HFFc6 (cell line): ENCODE measurements around the gene IFI16. TPM values are rescaled to one million over a fixed set of nuclear protein-coding genes. Genes with fewer than 3 reads are reported as not detected.

ENCODE experiments used
- DNase-seq: peaks from one replicate; pipeline ENCODE4 v3.0.0-alpha.2; 2018
- H3K27ac Mint-ChIP-seq: 2 replicates; pipeline ENCODE4 v1.8.0; 2020; ENCODE audit warnings: mild to moderate bottlenecking, mixed read lengths
- H3K27me3 Mint-ChIP-seq: 2 replicates; pipeline ENCODE4 v1.8.0; 2021; ENCODE audit warnings: mild to moderate bottlenecking, moderate library complexity, mixed read lengths; ENCODE audit not compliant: insufficient read depth
- H3K36me3 Mint-ChIP-seq: 2 replicates; pipeline ENCODE4 v1.8.0; 2021; ENCODE audit warnings: low read depth, mixed read lengths
- H3K4me1 Mint-ChIP-seq: 2 replicates; pipeline ENCODE4 v1.8.0; 2020; ENCODE audit warnings: low read depth, mixed read lengths
- H3K4me3 Mint-ChIP-seq: 2 replicates; pipeline ENCODE4 v1.8.0; 2020; ENCODE audit warnings: mild to moderate bottlenecking, moderate library complexity, mixed read lengths
- H3K9me3 Mint-ChIP-seq: 2 replicates; pipeline ENCODE4 v1.8.0; 2020; ENCODE audit warnings: mild to moderate bottlenecking, mixed read lengths
- total RNA-seq, 6 experiments: library from RNA; stranded (reverse); fragmentation: NEBNext Ultra II Directional; extraction: Animal tissue kit (Norgen Biotek cat#: 25700); gene quantifications; 2 replicates in 1 of 6; 3 replicates in 5 of 6; pipeline ENCODE4 v1.2.3, GENCODE V29; 2021
- TF ChIP-seq, protein P1 (sequence below): fragments of 200-600 bp; sonication (generic); IDR thresholded peaks from 2 replicates; pipeline ENCODE4 v1.5.0; 2021; ENCODE audit warnings: antibody characterized with exemption, mild to moderate bottlenecking

IFI16 gene
- total RNA-seq, 6 experiments from 2014 or later = 50.5 to 70.7 (median 67.3) TPM

DNA sequence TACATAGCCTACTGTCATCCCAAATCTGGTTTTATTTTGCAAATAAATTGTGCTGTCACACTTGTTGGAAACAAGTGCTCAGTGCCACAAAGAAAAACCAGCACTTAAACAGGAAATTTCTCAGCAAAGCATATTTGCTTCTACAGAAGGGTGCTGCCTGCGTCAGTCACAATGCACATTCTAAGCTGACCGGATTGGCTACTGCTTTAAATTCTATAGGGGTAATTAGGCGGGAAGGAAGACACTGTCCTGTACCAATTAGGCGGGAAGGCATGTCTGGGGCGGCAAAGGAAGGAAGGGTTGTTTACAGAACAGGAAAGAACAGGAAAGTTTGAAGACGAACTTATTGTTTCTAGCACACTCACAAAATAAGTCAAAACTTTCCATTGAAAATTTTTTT is 2.8 kb downstream of the IFI16 start:
- H3K4me1 Mint-ChIP-seq = peaks cover 66% of the 10 kb centered on the region
- DNase-seq = no peak
- no peaks in the 10 kb centered on the region for H3K27me3 Mint-ChIP-seq

GRCh38 chr1:159014003-159014571 is 4.4 kb downstream of the IFI16 start:
- Mint-ChIP-seq H3K9me3 (no peaks in the 10 kb centered on the region), H3K4me3 (no peak overlapping the region), H3K27ac (peak overlapping the region; percentile 94; the same call in 1 of the 2 replicates), H3K4me1 (peaks cover 58% of the 10 kb centered on the region), H3K27me3 (no peaks in the 10 kb centered on the region), H3K36me3 (peaks cover 60% of the 10 kb centered on the region)
- no peak for DNase-seq
- TF ChIP-seq, protein P1, sequence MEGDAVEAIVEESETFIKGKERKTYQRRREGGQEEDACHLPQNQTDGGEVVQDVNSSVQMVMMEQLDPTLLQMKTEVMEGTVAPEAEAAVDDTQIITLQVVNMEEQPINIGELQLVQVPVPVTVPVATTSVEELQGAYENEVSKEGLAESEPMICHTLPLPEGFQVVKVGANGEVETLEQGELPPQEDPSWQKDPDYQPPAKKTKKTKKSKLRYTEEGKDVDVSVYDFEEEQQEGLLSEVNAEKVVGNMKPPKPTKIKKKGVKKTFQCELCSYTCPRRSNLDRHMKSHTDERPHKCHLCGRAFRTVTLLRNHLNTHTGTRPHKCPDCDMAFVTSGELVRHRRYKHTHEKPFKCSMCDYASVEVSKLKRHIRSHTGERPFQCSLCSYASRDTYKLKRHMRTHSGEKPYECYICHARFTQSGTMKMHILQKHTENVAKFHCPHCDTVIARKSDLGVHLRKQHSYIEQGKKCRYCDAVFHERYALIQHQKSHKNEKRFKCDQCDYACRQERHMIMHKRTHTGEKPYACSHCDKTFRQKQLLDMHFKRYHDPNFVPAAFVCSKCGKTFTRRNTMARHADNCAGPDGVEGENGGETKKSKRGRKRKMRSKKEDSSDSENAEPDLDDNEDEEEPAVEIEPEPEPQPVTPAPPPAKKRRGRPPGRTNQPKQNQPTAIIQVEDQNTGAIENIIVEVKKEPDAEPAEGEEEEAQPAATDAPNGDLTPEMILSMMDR = no peak

More for the DNA sequence above, 2.8 kb downstream of the IFI16 start:
- Mint-ChIP-seq H3K9me3 (no peaks in the 10 kb centered on the region), H3K36me3 (peaks cover 54% of the 10 kb centered on the region), H3K27ac (no peak overlapping the region), H3K4me3 (peak overlapping the region; percentile 83)
- TF ChIP-seq, protein P1 = no peak

DNA sequence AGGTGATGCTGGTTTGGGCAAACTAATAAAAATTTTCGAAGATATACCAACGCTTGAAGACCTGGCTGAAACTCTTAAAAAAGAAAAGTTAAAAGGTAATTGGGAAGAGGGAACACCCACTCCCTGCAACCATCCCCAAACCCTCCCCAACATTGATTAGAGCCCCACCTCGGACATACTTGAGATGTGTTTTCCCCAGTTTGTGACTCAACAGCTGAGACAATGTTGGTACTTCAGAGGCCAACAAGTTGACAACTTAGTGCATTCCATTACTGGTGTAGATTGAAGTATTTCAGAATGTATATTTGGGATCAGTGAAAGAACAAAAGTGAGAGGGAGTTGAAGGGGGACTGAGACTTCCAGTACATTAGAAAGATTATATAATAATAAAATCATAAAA is 5.1 kb downstream of the IFI16 start:
- TF ChIP-seq, protein P1 = no peak

GRCh38 chr1:159015440-159015909 is 5.8 kb downstream of the IFI16 start:
- peak; percentile 76 for DNase-seq
- H3K27ac Mint-ChIP-seq = peak overlapping the region; percentile 94
- TF ChIP-seq, protein P1 = no peak
- H3K9me3 Mint-ChIP-seq = no peaks in the 10 kb centered on the region
- H3K36me3 Mint-ChIP-seq = peaks cover 66% of the 10 kb centered on the region
- no peaks in the 10 kb centered on the region for H3K27me3 Mint-ChIP-seq
- H3K4me3 Mint-ChIP-seq = peak overlapping the region; percentile 77
- peaks cover 57% of the 10 kb centered on the region for H3K4me1 Mint-ChIP-seq

More for the DNA sequence above, 5.1 kb downstream of the IFI16 start:
- Mint-ChIP-seq H3K27ac (peak overlapping the region; percentile 94), H3K9me3 (no peaks in the 10 kb centered on the region), H3K4me3 (peak overlapping the region; percentile 44; the same call in 1 of the 2 replicates), H3K27me3 (no peaks in the 10 kb centered on the region), H3K4me1 (peaks cover 56% of the 10 kb centered on the region), H3K36me3 (peaks cover 65% of the 10 kb centered on the region)
- no peak for DNase-seq

DNA sequence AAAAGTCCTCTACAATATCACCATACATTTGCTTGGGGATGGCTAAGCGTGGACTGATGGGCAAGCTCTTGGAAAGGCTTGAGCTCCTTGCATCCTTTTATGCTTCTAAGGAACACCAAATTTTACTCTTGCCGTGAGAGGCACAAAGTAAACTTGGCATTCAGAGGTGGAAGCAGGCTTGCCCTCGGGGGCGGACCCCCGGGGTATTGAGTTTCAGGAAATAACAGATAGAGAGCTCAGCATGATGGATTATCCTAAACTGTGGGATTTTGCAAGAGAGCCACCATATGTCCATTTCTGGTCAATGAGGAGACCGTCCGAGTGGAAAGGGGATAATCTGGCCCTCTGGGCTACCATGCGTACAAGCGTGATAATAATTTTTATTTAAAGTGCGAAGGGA is 14.0 kb downstream of the IFI16 start:
- Mint-ChIP-seq H3K27me3 (no peaks in the 10 kb centered on the region), H3K27ac (no peak overlapping the region), H3K4me3 (no peak overlapping the region), H3K4me1 (peaks cover 8% of the 10 kb centered on the region), H3K9me3 (no peaks in the 10 kb centered on the region), H3K36me3 (peaks cover 56% of the 10 kb centered on the region)
- DNase-seq = no peak
- TF ChIP-seq, protein P1 = no peak
